GM19238 (cell line): ENCODE data around the gene TBC1D2B.

Experiments used
- DNase-seq: peaks from one replicate; pipeline ENCODE4 v3.0.0; 2011; ENCODE audit warnings: low spot score; ENCODE audit not compliant: insufficient read length

TBC1D2B gene

DNA sequence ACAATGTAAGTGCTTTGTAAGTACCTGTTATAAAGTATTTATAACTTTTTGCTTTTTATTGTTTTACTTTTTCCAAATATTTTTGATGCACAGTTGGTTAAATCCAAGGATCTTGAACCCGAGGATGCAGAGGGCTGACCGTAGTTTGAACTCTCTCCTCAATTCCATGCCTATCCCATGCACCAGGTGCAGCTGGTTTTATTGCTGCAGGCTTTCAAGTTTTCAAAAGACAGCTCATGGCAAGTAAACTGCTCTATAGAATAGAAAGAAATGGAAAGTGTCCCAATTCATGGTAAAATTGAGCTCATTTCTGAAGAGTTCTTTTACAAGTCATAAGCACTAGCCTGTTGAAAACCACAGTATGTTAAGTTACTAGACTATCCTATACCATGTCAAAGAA is 131.9 kb downstream of the TBC1D2B start:
- no peak for DNase-seq
